Sigmoid colon (tissue), 7 donors: ENCODE data around the gene LPIN2. TPM values are rescaled to one million over a fixed set of nuclear protein-coding genes. Genes with fewer than 3 reads are reported as not detected.

Source experiments
- DNase-seq: peaks from one replicate; pipeline ENCODE4 v3.0.0-alpha.2; 2019
- H3K27ac ChIP-seq, 4 donors: fragments of 200-600 bp; sonication (generic); one replicate each; pipeline ENCODE4 v1.5.1; 2016 to 2019; ENCODE audit warnings: mild to moderate bottlenecking in 1 of 4
- H3K27me3 ChIP-seq, 3 donors: fragments of 200-600 bp; sonication (generic); one replicate each; pipeline ENCODE4 v1.5.1; 2019; ENCODE audit warnings: mild to moderate bottlenecking in 1 of 3
- H3K36me3 ChIP-seq, 4 donors: fragments of 200-600 bp; sonication (generic); one replicate each; pipeline ENCODE4 v1.5.1; 2016 to 2019
- H3K4me1 ChIP-seq, 4 donors: fragments of 200-600 bp; sonication (generic); one replicate each; pipeline ENCODE4 v1.5.1; 2017 to 2019
- H3K4me3 ChIP-seq, 4 donors: fragments of 200-600 bp; sonication (generic); one replicate each; pipeline ENCODE4 v1.5.1; 2017 to 2019; ENCODE audit warnings: mild to moderate bottlenecking in 2 of 4, moderate library complexity in 1 of 4
- H3K9me3 ChIP-seq, 4 donors: fragments of 200-600 bp in 3 of 4; sonication (generic) in 3 of 4; one replicate each; pipeline versions ENCODE4 v1.5.1 to v1.6.1; 2013 to 2019
- CTCF ChIP-seq, 4 experiments: fragments of 450-650 bp in 3 of 4; fragments of 200-600 bp in 1 of 4; IDR thresholded peaks; one replicate each; pipeline ENCODE4 v1.5.1; 2016 to 2019; ENCODE audit warnings: antibody characterized with exemption in 4 of 4, mild to moderate bottlenecking in 3 of 4, moderate library complexity in 2 of 4
- EP300 ChIP-seq, 4 donors: sonication (generic); formaldehyde crosslinking; IDR thresholded peaks; one replicate each; pipeline ENCODE4 v1.6.1; 2017; ENCODE audit warnings: antibody characterized with exemption in 4 of 4
- POLR2A ChIP-seq, 2 donors: fragments of 450-650 bp; IDR thresholded peaks; one replicate each; pipeline ENCODE4 v1.6.1; 2016; ENCODE audit warnings: antibody characterized with exemption in 2 of 2, mild to moderate bottlenecking in 2 of 2, moderate library complexity in 2 of 2
- POLR2AphosphoS5 ChIP-seq, 4 donors: sonication (generic); formaldehyde crosslinking; IDR thresholded peaks; one replicate each; pipeline ENCODE4 v1.6.1; 2017; ENCODE audit warnings: antibody characterized with exemption in 4 of 4
- WGBS, 2 donors: extraction: QIAGEN DNeasy Blood & Tissue Kit; methylation state at CpG; one replicate each; pipeline ENCODE4 v1.1.7; 2013; 5-methylcytosine and 5-hydroxymethylcytosine counted together
- intact Hi-C: fragments of 100-400 bp; cut with DNase I; formaldehyde crosslinking; loops from one replicate; pipeline ENCODE4 v1.15.1; 2023
- polyA plus RNA-seq, 3 donors: library from polyadenylated mRNA; stranded (reverse); fragments of 200-250 nt; gene quantifications; one replicate each; pipeline ENCODE4 v1.2.3, GENCODE V29; 2013
- total RNA-seq, 4 donors: library from RNA; depleted of rRNA; stranded (reverse); fragments of >200 nt; gene quantifications; one replicate each; pipeline ENCODE4 v1.1.0, GENCODE V29; 2016
- donor health status: healthy with polysubstance abuse.
- donor health status: Bipolar disorder and iron deficiency.
- donor health status: healthy.

Gene LPIN2
- total RNA-seq = 10 to 100 TPM; 13.6 to 31.5 (median 18.0) TPM
- polyA plus RNA-seq = 10 to 100 TPM; 16.2 to 34.9 (median 28.5) TPM

- WGBS, 2 donors = 1% methylated on average over 78 of the region's 78 CpGs
- intact Hi-C loops = loop anchor here (5.0 to 10.0 kb wide), 5 partner anchors 41 to 356 kb away; partner anchors contain the start of genes MYL12A, MYL12B and SMCHD1
- Histone ChIP-seq H3K36me3 (peaks cover 0 to 9% (median 0%) of the 10 kb centered on the region in 4 donors), H3K27ac (peak within 1 kb of the TSS; percentile 91 to 99 (median 98)), H3K4me1 (peaks cover 0 to 54% (median 33%) of the 10 kb centered on the region in 4 donors), H3K9me3 (no peaks in the 10 kb centered on the region), H3K4me3 (peak within 1 kb of the TSS; percentile 75 to 100 (median 88)), H3K27me3 (no peaks in the 10 kb centered on the region)
- peak; percentile 99 for DNase-seq
- TF ChIP-seq CTCF (IDR thresholded peaks at IDR 0.05) = no peak
- TF ChIP-seq EP300 (IDR thresholded peaks at IDR 0.05) = no peak
- peak in 2 of 4 donors; percentile 58 to 59 for TF ChIP-seq POLR2AphosphoS5 (IDR thresholded peaks at IDR 0.05)
- TF ChIP-seq POLR2A (IDR thresholded peaks at IDR 0.05) = no peak
Observed at GRCh38 chr18:3013024-3013804, at the start of gene LPIN2. Gene LPIN2, minus strand, starts transcription at chr18:3013144. Its CDS starts 52,304 bp downstream, at chr18:2960840.

GRCh38 chr18:3061581-3062312, 48.8 kb upstream of the LPIN2 start:
- H3K27ac ChIP-seq = peak overlapping the region in 1 of 4 donors; percentile 10
- H3K27me3 ChIP-seq = no peaks in the 10 kb centered on the region
- H3K4me3 ChIP-seq = no peak overlapping the region
- TF ChIP-seq EP300 (IDR thresholded peaks at IDR 0.05) = no peak
- no peak for TF ChIP-seq POLR2AphosphoS5 (IDR thresholded peaks at IDR 0.05)
- no peak for TF ChIP-seq CTCF (IDR thresholded peaks at IDR 0.05)
- TF ChIP-seq POLR2A (IDR thresholded peaks at IDR 0.05) = no peak
- 67 to 88% methylated on average over 11 of the region's 11 CpGs for whole genome bisulfite sequencing, 2 donors
- peaks cover 0 to 4% (median 1%) of the 10 kb centered on the region in 4 donors for H3K36me3 ChIP-seq
- no peak for DNase-seq
- H3K9me3 ChIP-seq = no peaks in the 10 kb centered on the region
- peaks cover 0 to 18% (median 10%) of the 10 kb centered on the region in 4 donors for H3K4me1 ChIP-seq
- intact Hi-C loops = loop anchor here (10.0 kb wide), 1 partner anchor 47 kb away; the partner anchor contains the start of gene LPIN2

- intact Hi-C loops = loop anchor here (10.0 kb wide), 1 partner anchor 46 kb away; the partner anchor contains the start of gene LPIN2
- Histone ChIP-seq H3K27ac (peak overlapping the region in 2 of 4 donors; percentile 14 to 43), H3K27me3 (no peaks in the 10 kb centered on the region), H3K36me3 (no peaks in the 10 kb centered on the region), H3K4me1 (peaks cover 0 to 18% (median 10%) of the 10 kb centered on the region in 4 donors), H3K9me3 (no peaks in the 10 kb centered on the region), H3K4me3 (no peak overlapping the region)
- 66 to 87% methylated on average over 15 of the region's 15 CpGs for WGBS, 2 donors
- TF ChIP-seq POLR2A (IDR thresholded peaks at IDR 0.05) (no peak), POLR2AphosphoS5 (IDR thresholded peaks at IDR 0.05) (no peak), EP300 (IDR thresholded peaks at IDR 0.05) (no peak), CTCF (IDR thresholded peaks at IDR 0.05) (no peak)
- DNase-seq = no peak
Observed at GRCh38 chr18:3060667-3061580, 48.0 kb upstream of the LPIN2 start.

GRCh38 chr18:3059272-3059671, 46.3 kb upstream of the LPIN2 start:
- Histone ChIP-seq H3K4me1 (peaks cover 0 to 18% (median 10%) of the 10 kb centered on the region in 4 donors), H3K27ac (no peak overlapping the region), H3K9me3 (no peaks in the 10 kb centered on the region), H3K36me3 (no peaks in the 10 kb centered on the region), H3K4me3 (no peak overlapping the region), H3K27me3 (no peaks in the 10 kb centered on the region)
- WGBS, 2 donors = 40 to 43% methylated on average over 3 of the region's 3 CpGs
- TF ChIP-seq POLR2A (IDR thresholded peaks at IDR 0.05) (no peak), EP300 (IDR thresholded peaks at IDR 0.05) (no peak), CTCF (IDR thresholded peaks at IDR 0.05) (no peak), POLR2AphosphoS5 (IDR thresholded peaks at IDR 0.05) (no peak)
- intact Hi-C loops = no loop called here
- DNase-seq = no peak
